GM19025 (cell line): ENCODE measurements around the gene ZNF808.
A peak's percentile ranks its signal among the peaks of the same experiment; 100 is the strongest.
"Not testable (repeated sequence)": the region's sequence is repeated elsewhere in the genome, so short reads cannot be mapped to it uniquely, and the experiment has no call there.

Experiments used
- ATAC-seq: cut with Tn5 transposase; IDR thresholded peaks from one replicate; pipeline ENCODE4 v1.9.1; 2021; ENCODE audit warnings: mild to moderate bottlenecking, low read depth, moderate library complexity; ENCODE audit not compliant: unreplicated experiment

Gene ZNF808

GRCh38 chr19:52527134-52527955 lies at the start of gene ZNF808:
ZNF808 (plus strand) TSS chr19:52527668; CDS start chr19:52543285, 15,617 bp downstream.
- ATAC-seq: peak; percentile 84

GRCh38 chr19:52484111-52484743 lies 43.2 kb upstream of the ZNF808 start:
- not testable (repeated sequence) for ATAC-seq

GRCh38 chr19:52485064-52485463 lies 42.4 kb upstream of the ZNF808 start:
- not testable (repeated sequence) for ATAC-seq

GRCh38 chr19:52485561-52486240 lies 41.8 kb upstream of the ZNF808 start:
- ATAC-seq: not testable (repeated sequence)

- no peak for ATAC-seq
Measured at GRCh38 chr19:52492201-52492993, 35.1 kb upstream of the ZNF808 start.

GRCh38 chr19:52492994-52493470 lies 34.4 kb upstream of the ZNF808 start:
- ATAC-seq: no peak

- ATAC-seq: no peak
Measured at GRCh38 chr19:52494518-52494917, 33.0 kb upstream of the ZNF808 start.

- no peak for ATAC-seq
Measured at GRCh38 chr19:52498571-52498970, 28.9 kb upstream of the ZNF808 start.

GRCh38 chr19:52500474-52500873 lies 27.0 kb upstream of the ZNF808 start:
- not testable (repeated sequence) for ATAC-seq

GRCh38 chr19:52500991-52501390 lies 26.5 kb upstream of the ZNF808 start:
- ATAC-seq: not testable (repeated sequence)

GRCh38 chr19:52507266-52507665 lies 20.2 kb upstream of the ZNF808 start:
- no peak for ATAC-seq

GRCh38 chr19:52516191-52516590 lies 11.3 kb upstream of the ZNF808 start:
- ATAC-seq: no peak

- no peak for ATAC-seq
Measured at GRCh38 chr19:52518646-52519045, 8.8 kb upstream of the ZNF808 start.

- not testable (repeated sequence) for ATAC-seq
Measured at GRCh38 chr19:52519175-52519574, 8.3 kb upstream of the ZNF808 start.

GRCh38 chr19:52520013-52520412 lies 7.5 kb upstream of the ZNF808 start:
- ATAC-seq: no peak

GRCh38 chr19:52522551-52522950 lies 4.9 kb upstream of the ZNF808 start:
- no peak for ATAC-seq

- ATAC-seq: no peak
Measured at GRCh38 chr19:52524086-52524485, 3.4 kb upstream of the ZNF808 start.

GRCh38 chr19:52527956-52528351 lies 486 bp downstream of the ZNF808 start:
- no peak for ATAC-seq

- ATAC-seq: no peak
Measured at GRCh38 chr19:52532480-52532879, 5.0 kb downstream of the ZNF808 start.

GRCh38 chr19:52533901-52534300 lies 6.4 kb downstream of the ZNF808 start:
- ATAC-seq: no peak
